HepG2 (cell line): ENCODE measurements around the gene TBX6. TPM values are rescaled to one million over a fixed set of nuclear protein-coding genes. Genes with fewer than 3 reads are reported as not detected.

Experiments
- CCDC6 ChIP-seq: sonication (generic); formaldehyde crosslinking; IDR thresholded peaks from 2 replicates; pipeline ENCODE4 v1.8.1; 2022; ENCODE audit warnings: mild to moderate bottlenecking, missing genetic modification reagents, moderate library complexity
- HDAC2 ChIP-seq: sonication (generic); formaldehyde crosslinking; IDR thresholded peaks from 2 replicates; pipeline ENCODE4 v1.4.0; 2020; ENCODE audit warnings: missing genetic modification reagents
- MEF2D ChIP-seq: sonication (generic); formaldehyde crosslinking; IDR thresholded peaks from 2 replicates; pipeline ENCODE4 v1.5.1; 2020; ENCODE audit warnings: mild to moderate bottlenecking, missing genetic modification reagents
- SCMH1 ChIP-seq: sonication (generic); formaldehyde crosslinking; IDR thresholded peaks from 2 replicates; pipeline ENCODE4 v1.9.0; 2021; ENCODE audit warnings: missing genetic modification reagents, mild to moderate bottlenecking, borderline replicate concordance
- ZNF20 ChIP-seq: sonication (generic); formaldehyde crosslinking; IDR thresholded peaks from 2 replicates; pipeline ENCODE4 v1.4.0; 2020; ENCODE audit warnings: mild to moderate bottlenecking, moderate library complexity, missing genetic modification reagents
- ZNF382 ChIP-seq: sonication (generic); formaldehyde crosslinking; IDR thresholded peaks from 2 replicates; pipeline ENCODE4 v1.5.0; 2020; ENCODE audit warnings: missing genetic modification reagents, mild to moderate bottlenecking, borderline replicate concordance
- ZSCAN9 ChIP-seq: IDR thresholded peaks from 2 replicates; pipeline ENCODE4 v1.6.1; 2016; ENCODE audit warnings: borderline replicate concordance
- polyA plus RNA-seq, 8 experiments: library from polyadenylated mRNA; depleted of rRNA in 3 of 8; stranded (reverse) in 7 of 8; unstranded in 1 of 8; fragments of >200 nt; fragmentation: Illumina TruSeq in 4 of 8; extraction: Trizol in 4 of 8; gene quantifications; 2 replicates each; pipeline versions ENCODE4 v1.2.1 to v1.2.3, GENCODE V29; 2011 to 2016; ENCODE audit warnings: low read depth in 4 of 8, missing spikeins in 1 of 8, mixed read lengths in 1 of 8; ENCODE audit not compliant: insufficient read depth in 1 of 8
- total RNA-seq, 5 experiments: library from RNA; depleted of rRNA; stranded (reverse); fragments of >200 nt; fragmentation: Illumina TruSeq; extraction: Trizol; gene quantifications; 2 replicates each; pipeline ENCODE4 v1.2.3, GENCODE V29; 2016; ENCODE audit warnings: low read depth in 1 of 5
- TF ChIP-seq, protein P1 (sequence below): sonication (generic); formaldehyde crosslinking; IDR thresholded peaks from 2 replicates; pipeline ENCODE4 v1.5.1; 2020; ENCODE audit warnings: missing genetic modification reagents, mild to moderate bottlenecking, borderline replicate concordance
- TF ChIP-seq, protein P2 (sequence below): sonication (generic); formaldehyde crosslinking; conservative IDR thresholded peaks from 2 replicates; pipeline ENCODE4 v1.8.0; 2022; ENCODE audit warnings: low read depth, missing genetic modification reagents
- TF ChIP-seq, protein P3 (sequence below): sonication (generic); formaldehyde crosslinking; IDR thresholded peaks from 2 replicates; pipeline ENCODE4 v1.5.0; 2020; ENCODE audit warnings: mild to moderate bottlenecking, missing genetic modification reagents
- TF ChIP-seq, protein P4 (sequence below): sonication (generic); formaldehyde crosslinking; IDR thresholded peaks from 2 replicates; pipeline ENCODE4 v1.4.0; 2020; ENCODE audit warnings: mild to moderate bottlenecking, missing genetic modification reagents, borderline replicate concordance
- TF ChIP-seq, protein P5 (sequence below): sonication (generic); formaldehyde crosslinking; IDR thresholded peaks from 2 replicates; pipeline ENCODE4 v1.8.0; 2023; ENCODE audit warnings: mild to moderate bottlenecking, missing genetic modification reagents

Gene TBX6
- total and polyA plus RNA-seq, 2 of the 13 experiments (the other 11 are each of a cell fraction or from before 2014, with no cell fraction given), result 0.24 to 0.42 TPM

DNA sequence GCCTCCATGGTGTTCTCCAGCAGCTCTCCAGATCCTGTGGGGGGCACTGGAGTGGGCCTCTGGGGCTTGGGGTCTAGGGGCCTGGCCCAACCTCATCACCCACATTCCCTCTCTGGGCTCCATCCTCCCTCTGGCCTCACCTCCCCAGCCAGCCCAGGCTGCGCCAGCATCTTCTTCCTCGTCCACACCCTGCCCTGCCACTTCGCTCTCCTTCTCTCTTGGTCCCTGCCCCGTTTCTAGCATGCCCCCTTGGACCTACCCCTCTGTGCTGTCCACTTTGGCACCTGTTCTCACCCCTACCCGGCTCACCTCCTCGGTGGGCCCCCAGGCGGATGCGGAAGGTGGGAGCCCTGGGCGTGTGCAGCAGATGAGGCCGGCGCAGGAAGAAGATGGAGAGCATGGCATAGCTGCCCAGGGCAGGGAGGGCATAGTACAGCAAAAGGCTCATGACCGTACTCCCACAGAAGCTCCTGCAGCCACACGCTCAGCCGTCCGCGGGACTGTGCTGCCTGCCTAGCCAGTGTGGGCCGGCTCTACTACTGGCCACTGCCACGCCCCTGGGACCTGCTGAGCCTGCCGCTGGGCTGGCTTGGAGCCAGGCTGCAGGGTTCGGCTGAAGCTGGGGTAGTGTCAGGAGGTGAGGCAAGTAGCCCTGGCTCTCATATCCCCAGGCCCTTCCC, 21.4 kb upstream of the TBX6 start, which contains the start of gene GDPD3 (continued):
- TF ChIP-seq, protein P1, sequence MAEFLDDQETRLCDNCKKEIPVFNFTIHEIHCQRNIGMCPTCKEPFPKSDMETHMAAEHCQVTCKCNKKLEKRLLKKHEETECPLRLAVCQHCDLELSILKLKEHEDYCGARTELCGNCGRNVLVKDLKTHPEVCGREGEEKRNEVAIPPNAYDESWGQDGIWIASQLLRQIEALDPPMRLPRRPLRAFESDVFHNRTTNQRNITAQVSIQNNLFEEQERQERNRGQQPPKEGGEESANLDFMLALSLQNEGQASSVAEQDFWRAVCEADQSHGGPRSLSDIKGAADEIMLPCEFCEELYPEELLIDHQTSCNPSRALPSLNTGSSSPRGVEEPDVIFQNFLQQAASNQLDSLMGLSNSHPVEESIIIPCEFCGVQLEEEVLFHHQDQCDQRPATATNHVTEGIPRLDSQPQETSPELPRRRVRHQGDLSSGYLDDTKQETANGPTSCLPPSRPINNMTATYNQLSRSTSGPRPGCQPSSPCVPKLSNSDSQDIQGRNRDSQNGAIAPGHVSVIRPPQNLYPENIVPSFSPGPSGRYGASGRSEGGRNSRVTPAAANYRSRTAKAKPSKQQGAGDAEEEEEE (CRISPR knock-in tag), result no peak; the same call in 1 of the 2 replicates
- TF ChIP-seq, protein P2, sequence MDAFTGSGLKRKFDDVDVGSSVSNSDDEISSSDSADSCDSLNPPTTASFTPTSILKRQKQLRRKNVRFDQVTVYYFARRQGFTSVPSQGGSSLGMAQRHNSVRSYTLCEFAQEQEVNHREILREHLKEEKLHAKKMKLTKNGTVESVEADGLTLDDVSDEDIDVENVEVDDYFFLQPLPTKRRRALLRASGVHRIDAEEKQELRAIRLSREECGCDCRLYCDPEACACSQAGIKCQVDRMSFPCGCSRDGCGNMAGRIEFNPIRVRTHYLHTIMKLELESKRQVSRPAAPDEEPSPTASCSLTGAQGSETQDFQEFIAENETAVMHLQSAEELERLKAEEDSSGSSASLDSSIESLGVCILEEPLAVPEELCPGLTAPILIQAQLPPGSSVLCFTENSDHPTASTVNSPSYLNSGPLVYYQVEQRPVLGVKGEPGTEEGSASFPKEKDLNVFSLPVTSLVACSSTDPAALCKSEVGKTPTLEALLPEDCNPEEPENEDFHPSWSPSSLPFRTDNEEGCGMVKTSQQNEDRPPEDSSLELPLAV (CRISPR knock-in tag), result no peak
- TF ChIP-seq HDAC2, result no peak
- no peak for TF ChIP-seq ZSCAN9
- TF ChIP-seq, protein P3, sequence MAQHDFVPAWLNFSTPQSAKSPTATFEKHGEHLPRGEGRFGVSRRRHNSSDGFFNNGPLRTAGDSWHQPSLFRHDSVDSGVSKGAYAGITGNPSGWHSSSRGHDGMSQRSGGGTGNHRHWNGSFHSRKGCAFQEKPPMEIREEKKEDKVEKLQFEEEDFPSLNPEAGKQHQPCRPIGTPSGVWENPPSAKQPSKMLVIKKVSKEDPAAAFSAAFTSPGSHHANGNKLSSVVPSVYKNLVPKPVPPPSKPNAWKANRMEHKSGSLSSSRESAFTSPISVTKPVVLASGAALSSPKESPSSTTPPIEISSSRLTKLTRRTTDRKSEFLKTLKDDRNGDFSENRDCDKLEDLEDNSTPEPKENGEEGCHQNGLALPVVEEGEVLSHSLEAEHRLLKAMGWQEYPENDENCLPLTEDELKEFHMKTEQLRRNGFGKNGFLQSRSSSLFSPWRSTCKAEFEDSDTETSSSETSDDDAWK (CRISPR knock-in tag), result no peak
- no peak for TF ChIP-seq ZNF20 (CRISPR knock-in tag)
- TF ChIP-seq SCMH1 (CRISPR knock-in tag), result no peak
- TF ChIP-seq, protein P4, sequence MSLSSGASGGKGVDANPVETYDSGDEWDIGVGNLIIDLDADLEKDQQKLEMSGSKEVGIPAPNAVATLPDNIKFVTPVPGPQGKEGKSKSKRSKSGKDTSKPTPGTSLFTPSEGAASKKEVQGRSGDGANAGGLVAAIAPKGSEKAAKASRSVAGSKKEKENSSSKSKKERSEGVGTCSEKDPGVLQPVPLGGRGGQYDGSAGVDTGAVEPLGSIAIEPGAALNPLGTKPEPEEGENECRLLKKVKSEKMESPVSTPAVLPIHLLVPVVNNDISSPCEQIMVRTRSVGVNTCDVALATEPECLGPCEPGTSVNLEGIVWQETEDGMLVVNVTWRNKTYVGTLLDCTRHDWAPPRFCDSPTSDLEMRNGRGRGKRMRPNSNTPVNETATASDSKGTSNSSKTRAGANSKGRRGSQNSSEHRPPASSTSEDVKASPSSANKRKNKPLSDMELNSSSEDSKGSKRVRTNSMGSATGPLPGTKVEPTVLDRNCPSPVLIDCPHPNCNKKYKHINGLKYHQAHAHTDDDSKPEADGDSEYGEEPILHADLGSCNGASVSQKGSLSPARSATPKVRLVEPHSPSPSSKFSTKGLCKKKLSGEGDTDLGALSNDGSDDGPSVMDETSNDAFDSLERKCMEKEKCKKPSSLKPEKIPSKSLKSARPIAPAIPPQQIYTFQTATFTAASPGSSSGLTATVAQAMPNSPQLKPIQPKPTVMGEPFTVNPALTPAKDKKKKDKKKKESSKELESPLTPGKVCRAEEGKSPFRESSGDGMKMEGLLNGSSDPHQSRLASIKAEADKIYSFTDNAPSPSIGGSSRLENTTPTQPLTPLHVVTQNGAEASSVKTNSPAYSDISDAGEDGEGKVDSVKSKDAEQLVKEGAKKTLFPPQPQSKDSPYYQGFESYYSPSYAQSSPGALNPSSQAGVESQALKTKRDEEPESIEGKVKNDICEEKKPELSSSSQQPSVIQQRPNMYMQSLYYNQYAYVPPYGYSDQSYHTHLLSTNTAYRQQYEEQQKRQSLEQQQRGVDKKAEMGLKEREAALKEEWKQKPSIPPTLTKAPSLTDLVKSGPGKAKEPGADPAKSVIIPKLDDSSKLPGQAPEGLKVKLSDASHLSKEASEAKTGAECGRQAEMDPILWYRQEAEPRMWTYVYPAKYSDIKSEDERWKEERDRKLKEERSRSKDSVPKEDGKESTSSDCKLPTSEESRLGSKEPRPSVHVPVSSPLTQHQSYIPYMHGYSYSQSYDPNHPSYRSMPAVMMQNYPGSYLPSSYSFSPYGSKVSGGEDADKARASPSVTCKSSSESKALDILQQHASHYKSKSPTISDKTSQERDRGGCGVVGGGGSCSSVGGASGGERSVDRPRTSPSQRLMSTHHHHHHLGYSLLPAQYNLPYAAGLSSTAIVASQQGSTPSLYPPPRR (CRISPR knock-in tag), result no peak
- TF ChIP-seq ZNF382 (CRISPR knock-in tag), result no peak
- TF ChIP-seq CCDC6 (CRISPR knock-in tag), result no peak
- TF ChIP-seq MEF2D (CRISPR knock-in tag), result no peak; the same call in 1 of the 2 replicates
- TF ChIP-seq, protein P5, sequence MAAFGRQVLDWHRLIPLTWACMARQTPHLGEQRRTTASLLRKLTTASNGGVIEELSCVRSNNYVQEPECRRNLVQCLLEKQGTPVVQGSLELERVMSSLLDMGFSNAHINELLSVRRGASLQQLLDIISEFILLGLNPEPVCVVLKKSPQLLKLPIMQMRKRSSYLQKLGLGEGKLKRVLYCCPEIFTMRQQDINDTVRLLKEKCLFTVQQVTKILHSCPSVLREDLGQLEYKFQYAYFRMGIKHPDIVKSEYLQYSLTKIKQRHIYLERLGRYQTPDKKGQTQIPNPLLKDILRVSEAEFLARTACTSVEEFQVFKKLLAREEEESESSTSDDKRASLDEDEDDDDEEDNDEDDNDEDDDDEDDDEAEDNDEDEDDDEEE (CRISPR knock-in tag), result no peak
